Heart right ventricle (tissue), 16 donors: ENCODE data around the gene NIPAL1. TPM values are rescaled to one million over a fixed set of nuclear protein-coding genes. Genes with fewer than 3 reads are reported as not detected.

ENCODE experiments used
- ATAC-seq, 8 donors: fragments of 200-7000 bp; cut with Tn5 transposase; one replicate each; pipeline ENCODE4 v1.9.1; 2020; ENCODE audit warnings: mild to moderate bottlenecking in 8 of 8, moderate library complexity in 8 of 8, moderate number of reproducible peaks in 1 of 8
- DNase-seq, 2 donors: peaks; one replicate each; pipeline ENCODE4 v3.0.0-alpha.2; 2020
- H3K27ac ChIP-seq, 10 donors: fragments of 200-600 bp; sonication (generic) in 2 of 10; one replicate each; pipeline versions ENCODE4 v1.5.0 to v1.8.0; 2020 to 2022; ENCODE audit warnings: mild to moderate bottlenecking in 3 of 10
- H3K27me3 ChIP-seq, 7 donors: fragments of 200-600 bp; one replicate each; pipeline ENCODE4 v1.8.0; 2021 to 2022; ENCODE audit warnings: mild to moderate bottlenecking in 2 of 7
- H3K36me3 ChIP-seq, 9 donors: fragments of 200-600 bp; sonication (generic) in 1 of 9; one replicate each; pipeline versions ENCODE4 v1.5.0 to v1.8.0; 2020 to 2022; ENCODE audit warnings: mild to moderate bottlenecking in 2 of 9
- H3K4me1 ChIP-seq, 9 donors: fragments of 200-600 bp; sonication (generic) in 1 of 9; one replicate each; pipeline versions ENCODE4 v1.5.0 to v1.8.0; 2020 to 2022; ENCODE audit warnings: mild to moderate bottlenecking in 4 of 9
- H3K4me3 ChIP-seq, 10 donors: fragments of 200-600 bp; sonication (generic) in 2 of 10; one replicate each; pipeline versions ENCODE4 v1.5.0 to v1.8.0; 2020 to 2022; ENCODE audit warnings: mild to moderate bottlenecking in 7 of 10, moderate library complexity in 2 of 10
- H3K9me3 ChIP-seq, 11 donors: fragments of 200-600 bp in 10 of 11; sonication (generic) in 2 of 11; one replicate each; pipeline versions ENCODE4 v1.5.0 to v1.8.0; 2013 to 2022; ENCODE audit warnings: mild to moderate bottlenecking in 2 of 11, control low read depth in 1 of 11, moderate library complexity in 1 of 11
- CTCF ChIP-seq, 9 donors: fragments of 200-600 bp; sonication (generic) in 2 of 9; IDR thresholded peaks; one replicate each; pipeline versions ENCODE4 v1.5.0 to v1.8.0; 2021 to 2022; ENCODE audit warnings: antibody characterized with exemption in 9 of 9, mild to moderate bottlenecking in 5 of 9, moderate library complexity in 1 of 9
- WGBS, 2 donors: extraction: QIAGEN DNeasy Blood & Tissue Kit; methylation state at CpG; one replicate each; pipeline ENCODE4 v1.1.7; 2013; ENCODE audit warnings: inconsistent platforms in 1 of 2; 5-methylcytosine and 5-hydroxymethylcytosine counted together
- intact Hi-C, 10 donors: fragments of 100-400 bp; cut with DNase I; formaldehyde crosslinking; loops; one replicate each; pipeline versions ENCODE4 v1.11.1 to v1.14.2; 2022
- polyA plus RNA-seq, 2 donors: library from polyadenylated mRNA; stranded (reverse); fragments of 200-250 nt; gene quantifications; one replicate each; pipeline ENCODE4 v1.2.3, GENCODE V29; 2013
- total RNA-seq, 10 donors: library from RNA; stranded (reverse); fragmentation: NEBNext Ultra II Directional in 3 of 10; extraction: Animal tissue kit (Norgen Biotek cat#: 25700) in 3 of 10; gene quantifications; one replicate each; pipeline versions ENCODE4 v1.2.1 to v1.2.4, GENCODE V29; 2021 to 2023
- donor health status: Arrhythmogenic right ventricular cardiomyopathy.
- donor health status: ischemic (EF 13 %, LVEDD 7.1; RV severe dilation, severe dysfunction).
- donor health status: healthy with polysubstance abuse.
- donor health status: DM: no; HTN: yes; CAD: no.
- donor health status: DM: no; HTN: no; CAD: no.
- donor health status: ischemic (EF 25% LVEDD 6.9; RV normal size, moderate dysfunction).
- donor health status: ischemic (EF 25% LVEDD 5.7; RV mildly dilated, moderate dysfunction).
- donor health status: healthy.
- donor health status: DM: yes; HTN: yes; CAD: no.
- donor health status: Ischemic cardiomyopathy.
- donor health status: ischemic (EF 35%, LVEDD 5.7; RV mildly dilated, moderate dysfunction).
- donor health status: nonischemic (EF 11% LVEDD 7.7; RV severe dilation, severe dysfunction).
- donor health status: DM: yes; HTN: yes; CAD: no.
- donor health status: PGD.
- donor health status: ischemic (EF 29% LVEDD 5.4; RV normal size, mild dysfunction).
- donor health status: nonischemic (EF 23%, LVEDD 6.1; RV moderate dilation, normal function).

The NIPAL1 gene
- total and polyA plus RNA-seq, 12 donors, result 0.04 to 1.4 (median 0.45) TPM

DNA sequence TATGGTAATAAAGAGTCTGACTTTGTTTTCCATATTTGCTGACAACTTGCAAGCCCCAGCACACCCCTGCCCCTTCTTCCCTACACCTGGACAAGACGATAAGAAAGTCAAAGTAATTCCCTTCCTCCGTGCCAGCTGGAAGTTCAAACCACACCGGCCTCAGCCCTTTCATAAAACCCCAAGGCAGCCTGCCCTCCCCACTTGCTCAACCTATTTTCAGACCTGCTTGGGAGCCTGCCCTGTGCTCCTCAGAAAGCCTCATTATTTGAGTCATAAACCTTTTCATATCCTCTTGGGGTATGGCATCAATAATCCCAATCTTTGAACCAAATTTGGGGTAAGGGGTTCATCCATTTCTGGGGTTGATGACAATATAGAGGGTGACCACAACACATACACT is 29.5 kb downstream of the NIPAL1 start:
- Histone ChIP-seq H3K4me1 (peaks cover 0 to 25% (median 6%) of the 10 kb centered on the region in 9 donors), H3K36me3 (no peaks in the 10 kb centered on the region), H3K9me3 (no peaks in the 10 kb centered on the region), H3K27ac (no peak overlapping the region), H3K27me3 (peaks cover 0 to 77% (median 0%) of the 10 kb centered on the region in 7 donors), H3K4me3 (no peak overlapping the region)
- intact Hi-C loops, result loop anchor here in 1 of 10 donors (5.0 kb wide), 1 partner anchor 36 kb away; no protein-coding TSS in a partner anchor
- DNase-seq (no peak), ATAC-seq (peak in 1 of 8 donors; percentile 35)
- 36 to 41% methylated on average over 3 of the region's 3 CpGs for WGBS, 2 donors
- no peak for TF ChIP-seq CTCF (IDR thresholded peaks at IDR 0.05)

DNA sequence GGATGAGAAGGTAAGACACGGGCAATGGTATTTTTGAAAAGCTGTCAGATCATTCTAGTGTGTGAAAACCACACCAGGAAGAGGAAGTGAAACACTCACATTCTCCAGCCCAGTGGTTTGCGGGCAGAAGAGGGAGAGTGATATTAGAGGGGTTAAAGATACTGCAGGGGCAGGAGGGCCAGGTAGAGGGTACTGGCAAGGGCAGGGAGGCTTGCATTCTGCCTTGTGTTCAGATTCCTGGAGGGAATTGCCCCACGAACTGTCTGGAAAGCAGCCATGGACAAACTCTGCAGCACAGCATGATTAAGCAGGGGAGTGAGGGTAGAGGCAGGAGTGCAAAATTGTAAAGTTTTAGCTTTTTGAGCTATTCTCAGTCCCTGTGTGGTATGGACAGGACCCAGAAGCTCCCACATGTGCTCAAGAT is 30.9 kb downstream of the NIPAL1 start:
- H3K36me3 ChIP-seq, result no peaks in the 10 kb centered on the region
- peaks cover 0 to 80% (median 0%) of the 10 kb centered on the region in 7 donors for H3K27me3 ChIP-seq
- peaks cover 0 to 25% (median 6%) of the 10 kb centered on the region in 9 donors for H3K4me1 ChIP-seq
- H3K27ac ChIP-seq, result peak overlapping the region in 9 of 10 donors; percentile 4 to 61 (median 21)
- no peak overlapping the region for H3K4me3 ChIP-seq
- ATAC-seq (peak in 7 of 8 donors; percentile 14 to 52 (median 40)), DNase-seq (no peak)
- WGBS, 2 donors, result 11 to 25% methylated on average over 3 of the region's 3 CpGs
- intact Hi-C loops, result loop anchor here in 1 of 10 donors (5.0 kb wide), 1 partner anchor 35 kb away; no protein-coding TSS in a partner anchor
- TF ChIP-seq CTCF (IDR thresholded peaks at IDR 0.05), result no peak
- H3K9me3 ChIP-seq, result no peaks in the 10 kb centered on the region

DNA sequence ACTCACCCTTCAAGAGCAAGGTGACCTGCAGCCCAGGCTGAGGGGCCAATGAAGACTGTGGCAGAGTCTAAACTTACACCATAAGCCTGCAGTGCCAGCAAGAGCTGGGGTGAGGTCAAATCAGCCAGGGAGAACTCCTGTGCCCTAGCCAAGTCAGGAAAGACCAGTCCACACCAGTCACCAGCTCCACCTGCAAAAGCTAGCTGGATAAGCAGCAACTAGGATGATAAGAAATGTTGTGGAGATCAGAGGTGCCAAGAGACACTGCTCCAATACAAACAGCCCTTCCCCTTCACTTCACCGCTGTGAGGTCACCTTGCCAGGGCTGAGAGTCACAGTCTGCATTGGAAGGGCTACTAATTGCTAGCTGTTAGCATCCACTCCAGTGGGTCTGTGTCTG is 31.3 kb downstream of the NIPAL1 start:
- DNase-seq, result peak; percentile 32 to 44
- intact Hi-C loops, result loop anchor here in 1 of 10 donors (5.0 kb wide), 1 partner anchor 34 kb away; no protein-coding TSS in a partner anchor
- ATAC-seq, result peak; percentile 71 to 97 (median 91)
- TF ChIP-seq CTCF (IDR thresholded peaks at IDR 0.05), result no peak
- Histone ChIP-seq H3K27me3 (peaks cover 0 to 77% (median 0%) of the 10 kb centered on the region in 7 donors), H3K4me3 (no peak overlapping the region), H3K36me3 (no peaks in the 10 kb centered on the region), H3K27ac (peak overlapping the region in 9 of 10 donors; percentile 4 to 61 (median 21)), H3K9me3 (no peaks in the 10 kb centered on the region), H3K4me1 (peaks cover 0 to 25% (median 6%) of the 10 kb centered on the region in 9 donors)
- 43 to 48% methylated on average over 1 of the region's 1 CpG for WGBS, 2 donors

- H3K27ac ChIP-seq, result no peak overlapping the region
- H3K4me1 ChIP-seq, result peaks cover 0 to 25% (median 6%) of the 10 kb centered on the region in 9 donors
- H3K9me3 ChIP-seq, result no peaks in the 10 kb centered on the region
- TF ChIP-seq CTCF (IDR thresholded peaks at IDR 0.05), result no peak
- no peaks in the 10 kb centered on the region for H3K36me3 ChIP-seq
- H3K4me3 ChIP-seq, result no peak overlapping the region
- intact Hi-C loops, result loop anchor here in 1 of 10 donors (5.0 kb wide), 1 partner anchor 33 kb away; no protein-coding TSS in a partner anchor
- WGBS, 2 donors, result 88 to 90% methylated on average over 8 of the region's 8 CpGs
- H3K27me3 ChIP-seq, result peaks cover 0 to 69% (median 0%) of the 10 kb centered on the region in 7 donors
- DNase-seq (no peak), ATAC-seq (no peak)
Observed at GRCh38 chr4:48049483-48049882, 32.9 kb downstream of the NIPAL1 start.
